Measurements from ENCODE around the gene ATP2B3.

DNA sequence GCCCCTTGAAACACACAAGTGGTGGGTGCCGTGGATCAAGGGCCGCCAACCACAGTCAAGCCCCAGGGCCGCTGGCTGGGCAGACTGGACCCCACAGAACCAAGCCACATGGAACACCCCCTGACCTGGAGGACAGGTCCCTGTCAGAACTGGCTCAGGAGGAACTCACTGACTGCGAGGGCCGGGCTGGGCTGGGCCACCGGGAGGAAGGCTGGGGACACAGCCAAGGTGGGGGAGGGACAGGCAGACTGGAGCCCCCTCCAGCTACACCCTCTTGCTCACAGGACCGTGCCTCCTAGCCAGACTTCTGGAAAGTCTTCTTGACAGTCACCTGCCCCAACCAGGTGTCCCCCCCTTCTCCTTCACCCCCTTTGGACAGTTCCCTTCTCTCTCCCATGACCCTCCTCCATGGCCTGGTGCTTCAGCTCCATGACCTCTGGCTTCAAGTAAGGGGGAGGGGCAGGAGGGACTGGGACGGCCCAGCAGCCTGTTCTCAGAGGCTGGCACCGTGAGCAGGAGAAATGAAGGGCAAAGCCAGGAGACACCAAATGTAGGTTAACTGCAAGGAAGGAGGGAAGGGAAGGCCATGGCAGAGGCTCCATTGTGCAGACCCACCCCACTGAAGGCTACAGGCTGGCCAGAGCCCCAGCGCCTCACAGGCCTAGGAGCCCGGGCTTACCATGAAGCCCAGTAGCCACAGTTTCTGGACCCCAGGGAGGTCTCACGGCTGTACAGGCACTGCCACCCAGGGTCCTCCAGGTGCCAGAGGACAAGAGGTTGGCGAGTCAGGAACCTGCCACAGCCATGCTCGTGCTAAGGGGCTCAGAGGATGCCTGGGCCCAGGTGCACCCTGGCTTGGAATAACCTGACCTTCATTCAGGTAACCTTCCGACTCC is 107.0 kb downstream of the ATP2B3 start:
- TF ChIP-seq EZH2 (IDR thresholded peaks at IDR 0.05; ENCODE audit: borderline replicate concordance, low read length) = no peak
- TF ChIP-seq, protein P1, sequence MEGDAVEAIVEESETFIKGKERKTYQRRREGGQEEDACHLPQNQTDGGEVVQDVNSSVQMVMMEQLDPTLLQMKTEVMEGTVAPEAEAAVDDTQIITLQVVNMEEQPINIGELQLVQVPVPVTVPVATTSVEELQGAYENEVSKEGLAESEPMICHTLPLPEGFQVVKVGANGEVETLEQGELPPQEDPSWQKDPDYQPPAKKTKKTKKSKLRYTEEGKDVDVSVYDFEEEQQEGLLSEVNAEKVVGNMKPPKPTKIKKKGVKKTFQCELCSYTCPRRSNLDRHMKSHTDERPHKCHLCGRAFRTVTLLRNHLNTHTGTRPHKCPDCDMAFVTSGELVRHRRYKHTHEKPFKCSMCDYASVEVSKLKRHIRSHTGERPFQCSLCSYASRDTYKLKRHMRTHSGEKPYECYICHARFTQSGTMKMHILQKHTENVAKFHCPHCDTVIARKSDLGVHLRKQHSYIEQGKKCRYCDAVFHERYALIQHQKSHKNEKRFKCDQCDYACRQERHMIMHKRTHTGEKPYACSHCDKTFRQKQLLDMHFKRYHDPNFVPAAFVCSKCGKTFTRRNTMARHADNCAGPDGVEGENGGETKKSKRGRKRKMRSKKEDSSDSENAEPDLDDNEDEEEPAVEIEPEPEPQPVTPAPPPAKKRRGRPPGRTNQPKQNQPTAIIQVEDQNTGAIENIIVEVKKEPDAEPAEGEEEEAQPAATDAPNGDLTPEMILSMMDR (IDR thresholded peaks at IDR 0.05; ENCODE audit: low read length) = no peak

All from OCI-LY1 (cell line).